Stimulated activated CD8-positive, alpha-beta memory T cell treated with anti-CD3 and anti-CD28 coated beads, Interleukin-7, amount 100 ng/mL, for 24 hours (primary cell): ENCODE results near the gene DHRS7C.

Experiments
- DNase-seq: peaks from one replicate; pipeline ENCODE4 v3.0.0-alpha.2; 2020; ENCODE audit warnings: low read depth

Gene DHRS7C

GRCh38 chr17:9790889-9791876, at the start of gene DHRS7C:
Gene DHRS7C, minus strand, starts transcription at chr17:9791592. Its CDS starts 308 bp downstream, at chr17:9791284.
- DNase-seq = no peak

GRCh38 chr17:9839433-9839832, 48.0 kb upstream of the DHRS7C start:
- no peak for DNase-seq

- no peak for DNase-seq
Measured at GRCh38 chr17:9837551-9838471, 46.4 kb upstream of the DHRS7C start.

GRCh38 chr17:9833922-9834321, 42.5 kb upstream of the DHRS7C start:
- DNase-seq = no peak

- DNase-seq = no peak
Measured at GRCh38 chr17:9830711-9831110, 39.3 kb upstream of the DHRS7C start.

- no peak for DNase-seq
Measured at GRCh38 chr17:9829343-9829742, 38.0 kb upstream of the DHRS7C start.

GRCh38 chr17:9828296-9829295, 37.2 kb upstream of the DHRS7C start:
- DNase-seq = no peak

- DNase-seq = no peak
Measured at GRCh38 chr17:9825641-9826150, 34.3 kb upstream of the DHRS7C start, which contains the start of gene GLP2R. Gene GLP2R, plus strand, starts transcription at chr17:9825924. Its CDS starts 140 bp downstream, at chr17:9826064.

GRCh38 chr17:9824797-9825338, 33.5 kb upstream of the DHRS7C start:
- DNase-seq = no peak

GRCh38 chr17:9824094-9824493, 32.7 kb upstream of the DHRS7C start:
- DNase-seq = no peak

- no peak for DNase-seq
Measured at GRCh38 chr17:9821921-9822320, 30.5 kb upstream of the DHRS7C start, which contains the start of gene GSG1L2. Gene GSG1L2, minus strand, starts transcription at chr17:9822079. Its CDS starts 8 bp downstream, at chr17:9822071.

GRCh38 chr17:9820448-9820847, 29.1 kb upstream of the DHRS7C start:
- no peak for DNase-seq

- DNase-seq = no peak
Measured at GRCh38 chr17:9818760-9819159, 27.4 kb upstream of the DHRS7C start.

GRCh38 chr17:9817086-9817485, 25.7 kb upstream of the DHRS7C start:
- no peak for DNase-seq

- DNase-seq = no peak
Measured at GRCh38 chr17:9816472-9816871, 25.1 kb upstream of the DHRS7C start.

- DNase-seq = no peak
Measured at GRCh38 chr17:9814337-9814945, 23.0 kb upstream of the DHRS7C start.

- no peak for DNase-seq
Measured at GRCh38 chr17:9813166-9813565, 21.8 kb upstream of the DHRS7C start.

- DNase-seq = no peak
Measured at GRCh38 chr17:9811537-9811936, 20.1 kb upstream of the DHRS7C start.

GRCh38 chr17:9811086-9811485, 19.7 kb upstream of the DHRS7C start:
- DNase-seq = no peak
